HG03439 (cell line): ENCODE results near the gene GAB2.
"Not testable (repeated sequence)": the region's sequence is repeated elsewhere in the genome, so short reads cannot be mapped to it uniquely, and the experiment has no call there.

ENCODE experiments used
- ATAC-seq: cut with Tn5 transposase; IDR thresholded peaks from one replicate; pipeline ENCODE4 v1.9.1; 2021; ENCODE audit warnings: mild to moderate bottlenecking, moderate library complexity; ENCODE audit not compliant: unreplicated experiment

The GAB2 gene

GRCh38 chr11:78417175-78417887 is at the start of gene GAB2:
TSS of gene GAB2 (minus strand) at chr11:78417820. CDS start at chr11:78417720, 100 bp downstream.
- ATAC-seq, result peak; percentile 30

GRCh38 chr11:78467370-78467769 is 49.8 kb upstream of the GAB2 start:
- no peak for ATAC-seq

- ATAC-seq, result peak; percentile 98
Observed at GRCh38 chr11:78465169-78465942, 47.7 kb upstream of the GAB2 start.

- not testable (repeated sequence) for ATAC-seq
Observed at GRCh38 chr11:78464787-78465168, 47.2 kb upstream of the GAB2 start.

GRCh38 chr11:78460471-78460870 is 42.9 kb upstream of the GAB2 start:
- ATAC-seq, result no peak

- ATAC-seq, result no peak
Observed at GRCh38 chr11:78459738-78460137, 42.1 kb upstream of the GAB2 start.

- ATAC-seq, result no peak
Observed at GRCh38 chr11:78457448-78457847, 39.8 kb upstream of the GAB2 start.

- peak; percentile 57 for ATAC-seq
Observed at GRCh38 chr11:78453140-78453935, 35.7 kb upstream of the GAB2 start.

GRCh38 chr11:78451371-78452150 is 33.9 kb upstream of the GAB2 start:
- no peak for ATAC-seq

- ATAC-seq, result no peak
Observed at GRCh38 chr11:78450866-78451265, 33.2 kb upstream of the GAB2 start.

- no peak for ATAC-seq
Observed at GRCh38 chr11:78449866-78450265, 32.2 kb upstream of the GAB2 start.

- ATAC-seq, result no peak
Observed at GRCh38 chr11:78446210-78446609, 28.6 kb upstream of the GAB2 start.

GRCh38 chr11:78444726-78445125 is 27.1 kb upstream of the GAB2 start:
- no peak for ATAC-seq

- ATAC-seq, result no peak
Observed at GRCh38 chr11:78441956-78442355, 24.3 kb upstream of the GAB2 start.

GRCh38 chr11:78438298-78438975 is 20.8 kb upstream of the GAB2 start:
- ATAC-seq, result peak; percentile 61

- ATAC-seq, result no peak
Observed at GRCh38 chr11:78432956-78433355, 15.3 kb upstream of the GAB2 start.

GRCh38 chr11:78432058-78432515 is 14.5 kb upstream of the GAB2 start:
- no peak for ATAC-seq

GRCh38 chr11:78429660-78430059 is 12.0 kb upstream of the GAB2 start:
- no peak for ATAC-seq

- no peak for ATAC-seq
Observed at GRCh38 chr11:78429209-78429608, 11.6 kb upstream of the GAB2 start.

- no peak for ATAC-seq
Observed at GRCh38 chr11:78428773-78429172, 11.2 kb upstream of the GAB2 start.
